Large intestine (tissue), 12 donors: Measurements from ENCODE around the gene FCHSD2. TPM values are rescaled to one million over a fixed set of nuclear protein-coding genes. Genes with fewer than 3 reads are reported as not detected.
A peak's percentile ranks its signal among the peaks of the same experiment; 100 is the strongest.

ENCODE experiments used
- DNase-seq, 2 donors: peaks; one replicate each; pipeline versions ENCODE4 v3.0.0 to v3.0.0-alpha.2; 2013
- H3K27ac ChIP-seq: one replicate; pipeline ENCODE4 v1.5.1; 2013; ENCODE audit warnings: low read length
- H3K27me3 ChIP-seq: 2 replicates; pipeline ENCODE4 v1.6.1; 2013; ENCODE audit warnings: low read length; ENCODE audit not compliant: control insufficient read depth, insufficient read depth
- H3K36me3 ChIP-seq: 2 replicates; pipeline ENCODE4 v1.6.1; 2013; ENCODE audit warnings: low read length; ENCODE audit not compliant: control insufficient read depth, insufficient read depth
- H3K4me1 ChIP-seq: one replicate; pipeline ENCODE4 v1.6.1; 2013; ENCODE audit warnings: low read length; ENCODE audit not compliant: control insufficient read depth, insufficient read depth
- H3K4me3 ChIP-seq: one replicate; pipeline ENCODE4 v1.5.1; 2013; ENCODE audit warnings: low read length
- H3K9me3 ChIP-seq: one replicate; pipeline ENCODE4 v1.6.1; 2013; ENCODE audit warnings: mild to moderate bottlenecking, low read depth, low read length, moderate library complexity; ENCODE audit not compliant: control insufficient read depth
- WGBS: methylation state at CpG from one replicate; pipeline ENCODE4 v1.1.5; 2013; ENCODE audit warnings: low lambda C conversion rate; ENCODE audit not compliant: insufficient coverage; 5-methylcytosine and 5-hydroxymethylcytosine counted together
- long read RNA-seq, 11 donors: transcript quantifications; one replicate each; lab custom pipeline, GENCODE V29; 2026
- polyA plus RNA-seq: library from polyadenylated mRNA; unstranded; fragments of 120-200 nt; gene quantifications from one replicate; pipeline ENCODE4 v1.2.1, GENCODE V29; 2013

FCHSD2 gene
- 23.4 TPM for polyA plus RNA-seq
- long read RNA-seq, donor 1: 0 reads
- long read RNA-seq, donor 2: 0 reads
- long read RNA-seq, donor 3: 0 reads
- long read RNA-seq, donor 4: 0 reads
- long read RNA-seq, donor 5, partial matches to known transcripts: 0 of 2 reads
- long read RNA-seq, donor 5, other reads (novel, unspliced or antisense): 0 of 2 reads
- long read RNA-seq, donor 6, partial matches to known transcripts: 0 of 1 reads
- long read RNA-seq, donor 6, other reads (novel, unspliced or antisense): 0 of 1 reads
- long read RNA-seq, donor 7: 0 reads
- long read RNA-seq, donor 8, partial matches to known transcripts: 0 of 2 reads
- long read RNA-seq, donor 8, other reads (novel, unspliced or antisense): 0 of 2 reads
- long read RNA-seq, donor 9, partial matches to known transcripts: 5 of 7 reads
- long read RNA-seq, donor 9, other reads (novel, unspliced or antisense): 0 of 7 reads
- long read RNA-seq, donor 10: 0 reads
- long read RNA-seq, donor 11, partial matches to known transcripts: 0 of 1 reads
- long read RNA-seq, donor 11, other reads (novel, unspliced or antisense): 0 of 1 reads

GRCh38 chr11:73142128-73142377 is at the start of gene FCHSD2:
FCHSD2 (minus strand) TSS chr11:73142318; CDS start chr11:73141877, 441 bp downstream.
- no peaks in the 10 kb centered on the region for H3K27me3 ChIP-seq
- H3K36me3 ChIP-seq: peaks cover 2% of the 10 kb centered on the region
- peaks cover 22% of the 10 kb centered on the region for H3K4me1 ChIP-seq
- H3K4me3 ChIP-seq: peak within 1 kb of the TSS; percentile 98
- H3K27ac ChIP-seq: peak within 1 kb of the TSS; percentile 93
- DNase-seq: no peak
- H3K9me3 ChIP-seq: peaks cover 4% of the 10 kb centered on the region
- WGBS: no CpG with 5 or more reads among the region's 35 CpGs

- WGBS: no CpG with 5 or more reads among the region's 6 CpGs
- Histone ChIP-seq H3K27me3 (no peaks in the 10 kb centered on the region), H3K9me3 (no peaks in the 10 kb centered on the region), H3K4me3 (no peak overlapping the region), H3K27ac (no peak overlapping the region), H3K36me3 (no peaks in the 10 kb centered on the region), H3K4me1 (peaks cover 48% of the 10 kb centered on the region)
- no peak for DNase-seq
Observed at GRCh38 chr11:73191151-73191550, 49.0 kb upstream of the FCHSD2 start.

GRCh38 chr11:73190557-73190885 is 48.4 kb upstream of the FCHSD2 start:
- Histone ChIP-seq H3K36me3 (no peaks in the 10 kb centered on the region), H3K27me3 (no peaks in the 10 kb centered on the region), H3K9me3 (no peaks in the 10 kb centered on the region), H3K4me3 (no peak overlapping the region), H3K27ac (no peak overlapping the region), H3K4me1 (peaks cover 42% of the 10 kb centered on the region)
- DNase-seq: no peak
- WGBS: 100% methylated on average over 2 of the region's 3 CpGs

GRCh38 chr11:73189723-73190556 is 47.8 kb upstream of the FCHSD2 start:
- Histone ChIP-seq H3K36me3 (no peaks in the 10 kb centered on the region), H3K4me1 (peaks cover 38% of the 10 kb centered on the region), H3K9me3 (no peaks in the 10 kb centered on the region), H3K27ac (no peak overlapping the region), H3K27me3 (no peaks in the 10 kb centered on the region), H3K4me3 (no peak overlapping the region)
- no peak for DNase-seq
- 80% methylated on average over 1 of the region's 5 CpGs for WGBS

- Histone ChIP-seq H3K27ac (no peak overlapping the region), H3K27me3 (no peaks in the 10 kb centered on the region), H3K36me3 (no peaks in the 10 kb centered on the region), H3K4me1 (peaks cover 35% of the 10 kb centered on the region), H3K9me3 (no peaks in the 10 kb centered on the region), H3K4me3 (no peak overlapping the region)
- no CpG with 5 or more reads among the region's 8 CpGs for WGBS
- DNase-seq: no peak
Observed at GRCh38 chr11:73189315-73189714, 47.2 kb upstream of the FCHSD2 start.

GRCh38 chr11:73188301-73188700 is 46.2 kb upstream of the FCHSD2 start:
- WGBS: no CpG with 5 or more reads among the region's 4 CpGs
- no peak for DNase-seq
- H3K9me3 ChIP-seq: no peaks in the 10 kb centered on the region
- no peaks in the 10 kb centered on the region for H3K36me3 ChIP-seq
- H3K27ac ChIP-seq: no peak overlapping the region
- H3K27me3 ChIP-seq: no peaks in the 10 kb centered on the region
- H3K4me1 ChIP-seq: peaks cover 25% of the 10 kb centered on the region
- no peak overlapping the region for H3K4me3 ChIP-seq

- Histone ChIP-seq H3K27me3 (no peaks in the 10 kb centered on the region), H3K9me3 (no peaks in the 10 kb centered on the region), H3K27ac (no peak overlapping the region), H3K4me1 (peaks cover 26% of the 10 kb centered on the region), H3K36me3 (no peaks in the 10 kb centered on the region), H3K4me3 (no peak overlapping the region)
- no peak for DNase-seq
- no CpG with 5 or more reads among the region's 1 CpG for WGBS
Observed at GRCh38 chr11:73187854-73188253, 45.7 kb upstream of the FCHSD2 start.

- Histone ChIP-seq H3K27me3 (no peaks in the 10 kb centered on the region), H3K27ac (no peak overlapping the region), H3K4me1 (peaks cover 23% of the 10 kb centered on the region), H3K4me3 (no peak overlapping the region), H3K36me3 (no peaks in the 10 kb centered on the region), H3K9me3 (no peaks in the 10 kb centered on the region)
- no peak for DNase-seq
- WGBS: 0% methylated on average over 1 of the region's 4 CpGs
Observed at GRCh38 chr11:73186886-73187285, 44.8 kb upstream of the FCHSD2 start.

- H3K4me1 ChIP-seq: peaks cover 22% of the 10 kb centered on the region
Observed at GRCh38 chr11:73186294-73186850, 44.3 kb upstream of the FCHSD2 start.

GRCh38 chr11:73185680-73186293 is 43.7 kb upstream of the FCHSD2 start:
- Histone ChIP-seq H3K36me3 (no peaks in the 10 kb centered on the region), H3K27me3 (no peaks in the 10 kb centered on the region), H3K4me3 (no peak overlapping the region), H3K9me3 (no peaks in the 10 kb centered on the region), H3K27ac (no peak overlapping the region), H3K4me1 (peaks cover 16% of the 10 kb centered on the region)
- no peak for DNase-seq
- WGBS: no CpG with 5 or more reads among the region's 13 CpGs

More at GRCh38 chr11:73186294-73186850, 44.3 kb upstream of the FCHSD2 start:
- Histone ChIP-seq H3K27me3 (no peaks in the 10 kb centered on the region), H3K9me3 (no peaks in the 10 kb centered on the region), H3K36me3 (no peaks in the 10 kb centered on the region), H3K4me3 (no peak overlapping the region), H3K27ac (no peak overlapping the region)
- DNase-seq: no peak
- WGBS: 90% methylated on average over 2 of the region's 10 CpGs
